Measurements from ENCODE around the gene TRIM40.

- TF ChIP-seq CTCF (IDR thresholded peaks at IDR 0.05; ENCODE audit: low read length), result no peak
- TF ChIP-seq EZH2phosphoT487 (IDR thresholded peaks at IDR 0.05; ENCODE audit: low read length), result no peak
- no peak for TF ChIP-seq EZH2 (optimal IDR thresholded peaks at IDR 0.05; ENCODE audit: low read depth, low read length)
Observed at GRCh38 chr6:30172681-30173080, 36.7 kb downstream of the TRIM40 start.

Data from MM.1S (cell line).